G401.6 (cell line): ENCODE measurements around the gene RAPGEF4.
"Not testable (repeated sequence)": the region's sequence is repeated elsewhere in the genome, so short reads cannot be mapped to it uniquely, and the experiment has no call there.

Experiments
- FAIRE-seq: peaks from 2 replicates; lab custom pipeline; 2012; peaks lifted over from hg19 to GRCh38; lab: Jason Lieb, UNC

RAPGEF4 gene

DNA sequence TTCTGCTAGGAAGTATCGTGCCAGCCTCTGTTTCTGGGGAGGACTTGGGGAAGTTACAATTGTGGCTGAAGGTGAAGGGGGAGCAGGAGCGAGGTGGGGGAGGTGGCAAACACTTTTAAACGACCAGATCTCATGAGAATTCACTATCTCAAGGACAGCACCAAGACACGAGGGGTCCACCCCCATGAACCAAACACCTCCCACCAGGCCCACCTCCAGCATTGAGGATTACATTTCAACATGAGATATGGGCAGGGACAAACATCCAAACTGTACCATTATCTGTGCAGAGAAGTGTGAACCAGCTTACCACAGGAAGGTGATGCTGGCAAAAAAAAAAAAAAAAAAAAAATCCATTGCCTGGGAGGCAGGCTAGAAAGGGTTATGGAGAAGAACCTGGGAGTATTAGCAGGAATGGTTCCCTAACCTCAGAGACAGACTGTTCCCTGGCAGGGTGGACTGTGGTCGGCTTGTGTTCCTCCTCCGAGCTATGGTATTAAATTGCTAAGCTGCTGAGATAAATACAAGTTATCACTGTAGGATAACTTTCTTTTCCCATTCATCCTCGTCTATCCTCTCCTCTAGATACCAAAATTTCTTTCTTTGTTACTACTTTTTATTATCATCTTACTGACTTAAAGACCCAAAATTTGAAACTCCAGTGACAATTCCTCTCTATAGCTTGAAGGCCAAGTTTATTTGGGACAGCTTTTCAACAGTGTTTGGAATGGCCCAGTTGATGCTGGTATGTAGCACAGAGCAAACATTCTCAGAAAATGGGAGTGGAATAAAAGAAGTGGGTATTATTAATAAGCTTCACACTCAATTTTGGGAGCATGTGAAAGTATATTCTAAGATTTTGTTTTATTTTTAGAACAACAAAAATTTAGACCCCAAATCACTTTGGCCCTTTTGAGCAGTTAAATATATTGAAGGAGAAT, 266.3 kb downstream of the RAPGEF4 start:
- FAIRE-seq: no peak

DNA sequence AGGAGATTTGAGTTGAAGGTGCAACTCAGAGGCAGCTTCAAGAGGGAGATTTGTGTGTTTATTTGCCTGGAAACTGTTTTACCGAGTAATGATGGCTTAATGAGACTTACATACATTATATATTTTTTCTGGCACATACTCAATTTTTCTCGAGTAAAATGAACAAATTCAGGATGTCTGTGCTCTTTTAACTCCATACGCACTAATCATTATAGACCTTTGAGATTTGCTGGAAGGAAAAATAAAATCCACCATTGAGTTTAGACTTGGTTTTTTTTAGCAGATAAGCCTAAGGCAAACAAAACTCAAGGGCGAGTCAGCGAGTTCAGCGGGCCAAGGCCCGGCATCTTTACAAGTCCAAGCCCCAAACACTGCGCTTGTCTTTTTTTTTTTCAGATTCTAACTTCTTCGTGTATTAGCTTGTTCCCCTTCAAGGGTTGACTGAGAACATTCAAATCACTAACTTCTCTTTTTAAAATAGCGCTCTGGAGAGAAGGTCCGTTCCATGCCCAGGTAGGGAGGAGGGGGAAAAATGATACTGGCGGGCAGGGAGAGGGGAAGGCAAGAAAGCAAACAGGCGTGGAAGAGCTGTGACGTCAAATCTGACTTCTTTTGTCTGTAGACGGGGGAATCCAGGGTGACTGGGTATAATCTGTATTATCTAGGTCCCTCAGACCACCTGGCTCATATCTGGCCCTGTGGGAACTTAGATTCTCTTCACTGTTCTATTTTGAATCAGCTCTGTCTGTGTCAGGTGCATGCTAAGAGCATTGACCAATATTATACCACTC, 267.3 kb downstream of the RAPGEF4 start:
- FAIRE-seq: no peak

DNA sequence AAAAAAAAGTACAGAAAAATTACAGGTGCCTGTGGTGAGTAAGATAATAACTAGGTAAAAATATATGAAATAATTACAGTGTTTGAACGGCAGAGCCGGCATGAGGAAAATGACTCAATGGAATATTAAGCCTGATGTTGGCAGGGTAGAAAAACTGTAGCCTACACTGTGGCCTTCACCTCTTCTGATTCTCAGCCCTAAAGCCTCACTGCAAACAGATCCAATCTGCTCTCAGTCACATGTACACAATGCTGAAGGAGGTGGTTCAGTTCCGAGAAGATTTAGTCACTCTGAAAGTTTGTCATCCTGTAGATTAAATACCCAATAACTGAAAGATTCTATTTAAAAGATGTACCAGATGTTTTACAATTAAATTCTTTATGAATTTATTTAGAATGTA, 273.1 kb downstream of the RAPGEF4 start:
- FAIRE-seq: no peak

DNA sequence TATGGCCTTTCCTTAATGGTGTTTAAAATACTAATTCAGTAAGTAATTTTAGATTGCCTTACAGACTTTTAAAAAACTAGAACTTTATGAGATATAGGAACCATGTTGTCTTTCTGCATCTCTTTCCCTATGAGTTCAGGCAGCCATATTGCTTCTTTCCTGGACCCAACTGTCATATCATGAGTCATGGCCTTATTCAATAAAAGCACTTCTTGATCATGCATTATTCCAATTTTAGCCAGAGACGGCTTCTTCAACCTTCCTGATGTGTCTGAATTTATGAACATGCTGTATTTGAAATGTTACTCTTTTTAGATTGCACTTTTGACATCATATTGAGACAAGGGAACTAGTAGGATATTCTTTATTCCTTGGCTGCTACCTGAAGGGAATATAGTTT, 274.6 kb downstream of the RAPGEF4 start:
- no peak for FAIRE-seq

DNA sequence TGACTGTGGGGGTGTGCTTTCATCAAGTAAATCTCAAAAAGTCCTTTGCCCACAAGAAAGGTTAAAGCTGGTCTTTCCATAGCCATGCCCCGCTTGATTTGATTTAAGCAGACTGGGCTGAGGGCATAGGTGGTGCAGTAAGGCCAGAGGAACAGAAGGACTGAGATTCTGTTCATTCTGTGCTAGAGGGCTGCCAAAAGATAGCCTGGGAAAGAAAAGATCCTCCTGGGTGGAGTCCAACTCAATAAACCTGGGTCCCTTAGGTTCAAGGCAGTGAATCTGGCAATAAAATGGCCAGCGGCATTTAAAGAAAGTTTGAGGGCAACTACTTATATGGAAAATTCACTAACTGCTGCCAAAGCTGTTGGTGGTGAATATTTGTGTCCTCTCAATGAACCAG, 280.8 kb downstream of the RAPGEF4 start:
- no peak for FAIRE-seq

DNA sequence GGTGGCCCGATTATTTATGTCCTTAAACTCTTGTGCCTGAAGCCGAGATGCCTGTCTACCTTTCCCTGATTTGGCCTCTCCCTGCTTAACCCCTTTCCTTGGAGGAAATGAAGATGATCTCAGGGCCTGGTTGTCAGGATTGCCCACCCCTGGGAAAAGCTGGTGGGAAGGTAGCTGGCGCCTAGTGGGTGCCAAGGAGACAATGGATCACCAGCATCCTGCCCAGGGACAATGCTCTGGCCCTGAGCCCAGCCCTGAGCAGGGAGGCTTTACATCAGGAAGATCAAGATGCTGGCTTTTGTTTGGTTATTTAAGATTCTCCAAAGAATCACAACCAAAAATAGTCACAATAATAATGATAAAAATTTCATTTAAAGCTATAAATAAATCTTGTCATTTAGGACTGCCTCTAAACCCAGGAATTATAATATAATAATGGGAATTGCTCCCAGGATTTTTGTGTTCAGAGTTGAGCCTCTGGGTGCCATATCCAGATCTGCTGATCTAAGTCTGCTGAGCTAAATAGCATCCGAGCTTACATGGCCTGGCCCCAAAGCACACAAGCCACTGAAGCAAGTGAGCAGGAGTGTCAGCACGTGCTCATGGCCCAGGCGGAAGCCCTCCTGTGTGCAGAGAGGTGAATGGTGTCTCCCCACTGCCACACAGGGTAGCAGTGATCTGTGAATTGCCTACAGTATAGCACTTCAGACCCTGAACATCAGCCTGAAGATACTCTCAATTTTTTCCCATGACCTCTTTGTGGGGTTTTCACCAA, 282.2 kb downstream of the RAPGEF4 start:
- FAIRE-seq: no peak

DNA sequence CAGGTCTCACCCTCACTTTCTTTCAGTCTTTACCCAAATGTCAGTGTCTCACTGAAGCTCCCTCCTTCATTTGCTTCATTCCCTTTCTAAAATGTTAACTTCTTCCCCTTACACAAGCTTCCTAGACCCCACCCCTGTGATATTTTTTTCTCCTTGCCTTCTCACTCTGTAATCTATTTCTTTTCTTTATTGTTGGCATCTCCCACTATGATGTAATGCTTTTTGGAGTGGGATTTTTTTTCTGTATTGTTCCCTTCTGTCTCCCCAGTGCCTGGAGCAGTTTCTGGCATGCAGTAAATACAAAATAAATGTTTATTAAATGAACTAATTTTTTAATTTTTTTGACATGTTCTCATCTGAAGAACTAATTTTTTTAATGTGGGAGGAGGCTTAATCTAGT, 284.1 kb downstream of the RAPGEF4 start:
- FAIRE-seq: no peak

DNA sequence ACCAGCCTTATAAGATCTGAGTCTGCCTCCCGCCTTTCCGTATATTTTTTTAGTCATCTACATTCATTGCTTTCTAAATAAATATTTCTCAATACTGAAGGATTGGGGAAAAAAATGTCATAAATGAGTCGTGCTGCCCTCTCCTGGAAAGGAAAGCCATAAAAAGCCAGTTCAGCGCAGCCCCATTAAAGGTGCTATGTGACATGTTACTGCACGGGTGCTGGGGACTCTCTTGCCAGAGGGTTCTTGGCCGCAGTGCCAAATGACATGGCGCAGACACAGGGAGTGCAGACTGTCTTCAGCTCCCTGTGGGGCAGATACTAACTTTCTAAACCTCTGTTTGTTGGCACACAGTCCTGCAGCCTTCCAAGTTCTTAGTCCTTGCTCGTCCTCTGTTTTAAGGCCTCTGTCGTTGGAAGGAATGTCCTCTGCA, 286.3 kb downstream of the RAPGEF4 start:
- FAIRE-seq: no peak

DNA sequence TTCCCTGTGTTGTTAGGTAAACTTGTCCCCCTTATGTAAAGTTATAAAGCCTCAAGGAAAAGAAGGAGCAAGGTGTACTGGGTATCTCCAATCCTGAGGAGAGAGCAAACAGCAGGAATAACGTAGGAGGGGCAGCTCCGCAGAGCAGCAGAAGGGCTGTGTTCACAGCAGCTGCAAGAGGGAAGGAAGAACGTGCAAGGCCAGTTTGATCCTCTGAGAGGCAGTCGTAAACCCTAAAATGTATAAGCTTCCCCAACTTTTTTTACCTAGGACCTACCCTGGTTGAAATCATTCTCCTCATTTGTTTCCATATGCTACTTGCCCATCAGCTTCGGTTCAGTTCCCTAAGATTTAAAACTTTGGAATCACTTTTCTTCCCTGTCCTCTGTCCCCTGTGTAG, 288.1 kb downstream of the RAPGEF4 start:
- no peak for FAIRE-seq

DNA sequence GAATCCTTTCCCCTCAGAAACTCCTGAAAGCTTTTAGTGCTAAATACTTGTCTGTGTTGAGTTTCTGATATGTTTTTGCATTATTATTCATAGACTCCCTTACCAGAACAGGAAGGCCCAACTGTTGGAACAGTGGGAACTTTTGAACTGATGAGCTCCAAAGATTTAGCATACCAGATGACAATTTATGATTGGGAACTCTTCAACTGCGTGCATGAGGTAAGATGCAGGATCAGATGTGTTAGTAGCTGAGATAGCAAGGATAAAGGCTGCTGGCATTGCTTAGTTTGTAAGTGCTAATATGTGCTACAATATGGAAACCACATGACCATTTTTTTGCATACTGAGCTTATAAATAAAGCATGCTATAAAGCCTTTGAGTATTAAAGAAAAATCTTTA, 290.8 kb downstream of the RAPGEF4 start:
- FAIRE-seq: no peak

DNA sequence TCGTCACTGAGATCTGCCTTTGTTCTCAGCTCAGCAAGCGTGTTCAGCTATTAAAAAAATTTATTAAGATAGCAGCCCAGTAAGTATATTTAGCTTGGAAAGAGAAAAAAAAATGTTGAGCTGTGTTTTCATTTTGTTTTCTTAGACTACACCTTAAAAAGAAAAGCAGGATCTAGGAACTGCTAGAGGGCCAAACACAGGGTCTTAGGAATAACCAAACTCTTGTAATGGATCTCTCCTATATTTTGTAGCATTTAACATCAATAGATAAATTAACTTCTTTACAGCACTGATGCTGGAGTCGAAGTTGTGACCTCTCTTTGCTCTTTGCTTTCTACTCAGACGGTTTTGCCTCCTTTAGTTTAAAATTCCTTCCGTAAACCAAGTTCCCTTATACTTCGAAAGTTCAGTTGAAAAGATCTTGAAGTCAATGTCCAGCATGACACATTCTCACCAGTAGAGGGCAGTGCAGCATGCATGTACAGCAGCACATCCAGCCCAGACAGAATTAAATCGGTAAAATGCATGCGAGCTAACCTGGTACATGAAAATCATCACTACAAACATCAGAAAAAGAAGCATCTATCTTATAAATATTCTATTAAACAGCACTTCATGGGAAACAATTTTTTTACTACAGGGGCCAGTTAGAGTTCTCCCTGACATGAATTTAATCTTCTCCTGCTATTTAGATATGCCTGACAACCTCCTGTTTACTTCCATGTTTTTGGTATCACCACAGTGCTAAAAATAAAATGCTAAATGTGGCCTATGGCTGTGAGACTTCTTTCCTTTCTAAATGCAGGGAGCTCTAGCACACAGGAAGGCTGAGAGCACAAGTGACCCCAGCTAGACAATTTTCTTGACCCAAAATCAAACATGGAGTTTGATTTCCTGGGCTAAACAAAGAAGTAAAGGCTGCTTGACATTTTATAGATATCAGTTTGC, 291.8 kb downstream of the RAPGEF4 start:
- peak; percentile 82 for FAIRE-seq

DNA sequence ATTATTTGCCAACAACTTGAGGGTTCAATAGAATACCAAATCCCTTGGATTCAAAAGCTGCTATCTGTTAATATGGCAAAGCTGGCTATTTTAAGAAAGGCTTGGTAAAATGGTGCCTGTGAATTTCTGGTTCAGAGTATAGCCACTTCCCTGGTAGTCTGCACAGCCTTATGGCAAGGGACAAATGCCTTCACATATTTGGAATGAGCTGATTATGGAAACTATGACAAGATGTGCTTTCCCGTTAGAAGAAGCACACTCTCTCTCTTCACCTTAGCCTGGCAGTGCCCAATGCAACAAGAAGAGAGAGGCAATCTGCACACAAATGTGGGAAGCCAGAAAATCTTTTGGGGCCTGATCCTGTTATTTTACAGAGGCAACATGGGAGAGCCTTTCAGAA, 292.5 kb downstream of the RAPGEF4 start:
- no peak for FAIRE-seq

DNA sequence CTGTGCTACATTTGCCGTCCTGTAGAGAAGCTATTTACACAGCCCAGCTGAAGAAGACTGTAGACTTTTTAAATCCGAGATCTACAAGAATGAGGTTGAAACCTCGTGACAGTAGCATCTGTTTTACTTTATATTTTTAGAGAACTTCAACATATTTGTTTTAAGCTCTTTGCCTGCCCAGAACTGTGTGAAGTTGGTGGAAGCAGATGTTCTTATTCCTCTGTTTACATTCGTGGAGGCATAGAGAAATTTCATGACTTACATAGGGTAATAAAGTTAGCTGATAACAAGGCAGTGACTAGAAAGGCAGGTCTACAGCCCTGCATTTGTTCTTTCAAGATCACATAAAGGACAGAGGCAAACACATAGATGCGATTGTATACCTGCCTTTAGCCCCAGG, 293.0 kb downstream of the RAPGEF4 start:
- FAIRE-seq: no peak

DNA sequence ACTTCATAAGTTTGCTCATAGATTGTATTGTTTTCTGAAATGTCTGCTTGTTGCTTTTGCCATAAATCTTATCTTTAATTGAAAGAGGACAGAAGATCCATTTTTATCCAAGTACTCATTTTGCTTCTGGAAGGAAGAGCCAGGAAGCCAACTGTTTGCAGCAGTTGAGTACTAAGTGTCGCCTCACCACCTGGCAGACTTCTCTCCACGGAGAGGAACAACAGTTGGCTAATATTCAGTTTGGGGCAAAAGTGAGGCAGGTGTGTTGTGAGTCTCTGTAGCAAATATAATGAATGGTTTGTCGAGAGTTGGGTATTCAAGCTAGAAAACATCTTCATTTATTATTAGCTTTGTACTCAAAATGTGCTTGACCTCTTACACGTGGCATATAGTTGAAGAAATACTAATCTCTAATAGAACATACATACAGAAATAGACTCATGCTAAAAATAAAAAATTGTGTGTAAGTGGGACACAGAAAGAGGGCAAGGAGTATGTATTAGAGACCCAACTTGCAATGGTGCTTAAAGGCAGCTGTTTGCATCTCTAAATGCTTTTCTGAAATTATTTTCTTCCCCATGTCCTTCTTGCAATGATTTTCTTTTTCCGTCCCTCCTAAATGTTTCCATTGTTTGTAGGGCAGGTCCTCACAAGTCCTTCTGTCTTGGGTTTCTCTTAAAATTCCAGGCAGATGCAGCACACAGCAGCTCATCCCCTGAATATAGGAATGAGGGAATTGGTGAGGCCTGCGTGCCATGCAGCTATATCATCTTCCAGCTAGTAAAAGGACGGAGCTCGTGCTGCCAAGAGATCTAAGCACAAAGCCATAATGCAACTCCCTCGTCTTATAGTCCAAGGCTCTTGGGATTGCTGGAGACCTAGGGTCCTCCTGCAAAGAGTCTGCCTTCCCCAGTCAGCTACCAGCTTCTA, 295.2 kb downstream of the RAPGEF4 start:
- FAIRE-seq: no peak

DNA sequence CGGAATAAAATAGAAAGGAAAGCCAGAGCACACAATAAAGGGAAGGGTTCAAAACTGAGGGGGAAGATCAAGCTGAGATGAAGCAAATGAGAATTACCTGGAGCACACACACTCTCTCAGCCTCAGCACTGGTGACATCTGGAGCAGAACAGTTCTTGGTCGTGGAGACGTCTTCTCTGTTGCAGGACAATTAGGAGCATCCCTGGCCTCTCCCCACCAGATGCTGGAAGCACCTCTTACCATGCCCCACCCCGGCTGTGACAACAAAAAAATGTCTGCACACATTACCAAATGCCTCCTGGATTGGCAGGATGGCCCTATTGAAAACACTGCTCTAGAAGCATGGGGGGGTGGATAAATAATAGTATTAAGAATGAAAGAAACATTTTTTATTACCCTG, 296.4 kb downstream of the RAPGEF4 start:
- no peak for FAIRE-seq

DNA sequence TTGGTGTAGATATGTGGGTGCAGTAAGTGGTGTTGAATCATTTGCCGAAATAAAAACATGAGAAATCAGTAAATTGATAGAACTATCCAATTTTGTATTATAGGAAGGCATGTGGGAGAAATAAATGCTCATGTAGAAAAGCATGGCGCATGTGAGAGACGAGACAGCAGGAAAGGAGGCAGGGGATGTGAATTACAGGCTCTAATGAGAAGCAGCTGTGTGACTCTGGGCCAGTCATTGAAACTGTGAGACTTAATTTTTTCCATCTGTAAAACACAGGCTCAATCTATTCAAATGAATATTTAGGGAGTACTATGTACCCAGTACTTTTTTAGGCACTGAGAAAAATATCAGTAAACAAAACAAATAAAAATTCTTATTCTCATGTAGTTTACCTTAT, 297.4 kb downstream of the RAPGEF4 start:
- no peak for FAIRE-seq

DNA sequence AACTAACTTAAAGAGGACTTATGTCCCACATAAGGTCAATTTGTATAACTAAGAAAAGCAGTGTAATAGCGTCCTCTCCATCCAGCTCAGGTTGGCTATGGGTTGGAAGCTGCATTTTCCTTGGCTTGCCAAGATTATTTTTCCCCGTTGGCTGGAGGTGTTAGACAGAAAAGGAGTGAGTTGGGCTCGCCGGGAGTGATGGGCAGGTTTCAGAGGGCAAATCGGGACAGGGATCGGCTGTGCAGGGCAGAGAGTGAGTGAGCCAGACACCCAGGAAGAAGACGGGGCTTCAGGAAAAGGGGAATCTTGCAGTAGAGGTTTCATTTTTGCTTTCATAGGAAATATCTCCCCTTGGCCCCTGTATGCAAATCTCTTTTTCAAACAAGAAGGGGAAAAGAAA, 298.5 kb downstream of the RAPGEF4 start:
- FAIRE-seq: no peak

DNA sequence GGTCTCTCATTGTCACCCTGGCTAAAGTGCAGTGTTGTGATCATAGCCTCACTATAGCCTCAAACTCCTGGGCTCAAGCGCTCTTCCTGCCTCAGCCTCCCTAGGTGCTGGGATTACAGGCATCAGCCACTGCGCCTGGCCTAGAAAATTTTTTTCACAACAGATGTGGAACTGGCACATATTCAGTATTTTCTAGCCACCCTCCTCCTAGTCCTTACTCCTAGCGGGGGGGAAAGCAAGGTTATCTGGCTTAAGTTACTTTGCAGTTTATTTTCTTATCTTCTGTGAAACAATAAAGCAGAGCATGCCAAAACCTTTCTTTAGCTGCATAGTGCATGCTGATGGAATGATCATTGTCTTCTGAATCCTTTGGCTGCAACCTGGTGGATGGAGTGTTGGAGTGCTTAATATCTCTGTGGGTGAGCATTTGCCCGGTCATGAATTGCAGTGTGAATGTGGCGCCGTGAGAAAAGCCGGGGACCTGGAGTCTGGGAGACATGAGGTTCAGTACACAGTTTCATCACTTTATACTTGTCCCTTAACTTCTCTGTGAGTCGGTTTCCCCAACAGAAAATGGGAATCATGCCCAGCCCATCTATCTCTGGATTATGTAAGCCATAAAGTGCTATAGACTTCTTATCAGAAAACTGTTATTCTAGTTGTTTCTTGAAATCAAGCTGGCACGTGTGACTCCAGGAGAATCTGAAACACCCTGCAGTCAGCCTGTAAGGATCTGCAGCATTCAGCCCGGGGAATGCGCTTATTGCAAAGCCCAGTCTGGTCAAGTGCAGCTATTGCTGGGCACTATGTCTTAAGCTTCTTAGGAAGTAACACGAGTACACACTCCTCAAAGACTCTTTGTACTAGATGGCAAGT, 301.8 kb downstream of the RAPGEF4 start:
- no peak for FAIRE-seq

DNA sequence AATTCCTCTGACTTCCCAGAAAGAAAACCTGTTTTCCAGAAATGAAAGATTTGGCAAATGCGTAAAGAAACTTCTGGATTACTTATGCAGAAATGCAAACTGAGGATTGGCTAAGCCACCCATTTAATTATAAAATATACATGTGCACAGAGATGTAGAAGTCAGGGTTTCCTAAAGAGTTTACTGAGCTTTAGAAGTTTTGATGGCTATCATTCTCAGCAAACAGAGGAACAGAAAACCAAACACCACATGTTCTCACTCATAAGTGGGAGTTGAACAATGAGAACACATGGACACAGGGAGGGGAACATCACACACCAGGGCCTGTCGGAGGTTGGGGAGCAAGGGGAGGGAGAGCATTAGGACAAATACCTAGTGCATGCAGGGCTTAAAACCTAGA, 302.6 kb downstream of the RAPGEF4 start:
- not testable (repeated sequence) for FAIRE-seq
